Measurements from ENCODE around the gene KCNN1. TPM values are rescaled to one million over a fixed set of nuclear protein-coding genes. Genes with fewer than 3 reads are reported as not detected.
A peak's percentile ranks its signal among the peaks of the same experiment; 100 is the strongest.

Gene KCNN1
- total RNA-seq, 1 donor from 2014 or later = 1.8 TPM

GRCh38 chr19:18009412-18010066 is 42.6 kb downstream of the KCNN1 start:
- Histone ChIP-seq H3K9ac (no peak overlapping the region), H3K4me2 (no peak overlapping the region), H3K27me3 (peaks cover 8% of the 10 kb centered on the region), H2AFZ (replicated peaks) (no peak overlapping the region), H3K36me3 (no peaks in the 10 kb centered on the region), H3K9me3 (ENCODE audit: low read depth) (no peaks in the 10 kb centered on the region), H4K20me1 (ENCODE audit: low read depth) (no peaks in the 10 kb centered on the region), H3K4me3 (no peak overlapping the region), H3F3A (ENCODE audit: low read depth) (peaks cover 21% of the 10 kb centered on the region), H3K27ac (no peak overlapping the region), H3K79me2 (ENCODE audit: low read depth) (no peaks in the 10 kb centered on the region), H3K4me1 (peaks cover 12% of the 10 kb centered on the region)
- Mint-ChIP-seq H3K4me3 (no peak overlapping the region), H3K36me3 (no peaks in the 10 kb centered on the region), H3K4me1 (peaks cover 29% of the 10 kb centered on the region), H3K27ac (no peak overlapping the region), H3K9me3 (peaks cover 2% of the 10 kb centered on the region), H3K27me3 (ENCODE audit: insufficient read depth, low read depth) (peaks cover 19% of the 10 kb centered on the region)
- TF ChIP-seq EZH2phosphoT487 (IDR thresholded peaks at IDR 0.05) = no peak
- TF ChIP-seq, protein P1, sequence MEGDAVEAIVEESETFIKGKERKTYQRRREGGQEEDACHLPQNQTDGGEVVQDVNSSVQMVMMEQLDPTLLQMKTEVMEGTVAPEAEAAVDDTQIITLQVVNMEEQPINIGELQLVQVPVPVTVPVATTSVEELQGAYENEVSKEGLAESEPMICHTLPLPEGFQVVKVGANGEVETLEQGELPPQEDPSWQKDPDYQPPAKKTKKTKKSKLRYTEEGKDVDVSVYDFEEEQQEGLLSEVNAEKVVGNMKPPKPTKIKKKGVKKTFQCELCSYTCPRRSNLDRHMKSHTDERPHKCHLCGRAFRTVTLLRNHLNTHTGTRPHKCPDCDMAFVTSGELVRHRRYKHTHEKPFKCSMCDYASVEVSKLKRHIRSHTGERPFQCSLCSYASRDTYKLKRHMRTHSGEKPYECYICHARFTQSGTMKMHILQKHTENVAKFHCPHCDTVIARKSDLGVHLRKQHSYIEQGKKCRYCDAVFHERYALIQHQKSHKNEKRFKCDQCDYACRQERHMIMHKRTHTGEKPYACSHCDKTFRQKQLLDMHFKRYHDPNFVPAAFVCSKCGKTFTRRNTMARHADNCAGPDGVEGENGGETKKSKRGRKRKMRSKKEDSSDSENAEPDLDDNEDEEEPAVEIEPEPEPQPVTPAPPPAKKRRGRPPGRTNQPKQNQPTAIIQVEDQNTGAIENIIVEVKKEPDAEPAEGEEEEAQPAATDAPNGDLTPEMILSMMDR (IDR thresholded peaks at IDR 0.05) = no peak
- no peak for TF ChIP-seq EZH2 (IDR thresholded peaks at IDR 0.05)
- no peak for DNase-seq (ENCODE audit: low spot score)

GRCh38 chr19:18010149-18010548 is 43.2 kb downstream of the KCNN1 start:
- peaks cover 21% of the 10 kb centered on the region for H3F3A ChIP-seq (ENCODE audit: low read depth)
- H3K9ac ChIP-seq = no peak overlapping the region
- H3K27ac ChIP-seq = no peak overlapping the region
- no peaks in the 10 kb centered on the region for H3K36me3 ChIP-seq
- peaks cover 34% of the 10 kb centered on the region for H3K4me1 Mint-ChIP-seq
- no peaks in the 10 kb centered on the region for H3K36me3 Mint-ChIP-seq
- H4K20me1 ChIP-seq (ENCODE audit: low read depth) = no peaks in the 10 kb centered on the region
- H3K4me1 ChIP-seq = peaks cover 12% of the 10 kb centered on the region
- no peak for DNase-seq (ENCODE audit: low spot score)
- peaks cover 2% of the 10 kb centered on the region for H3K9me3 Mint-ChIP-seq
- H3K4me2 ChIP-seq = no peak overlapping the region
- no peak overlapping the region for H2AFZ ChIP-seq (replicated peaks)
- no peak overlapping the region for H3K27ac Mint-ChIP-seq
- no peaks in the 10 kb centered on the region for H3K9me3 ChIP-seq (ENCODE audit: low read depth)
- no peak overlapping the region for H3K4me3 Mint-ChIP-seq
- peaks cover 8% of the 10 kb centered on the region for H3K27me3 ChIP-seq
- TF ChIP-seq, protein P1 (IDR thresholded peaks at IDR 0.05) = no peak
- TF ChIP-seq EZH2 (IDR thresholded peaks at IDR 0.05) = no peak
- TF ChIP-seq EZH2phosphoT487 (IDR thresholded peaks at IDR 0.05) = no peak
- H3K79me2 ChIP-seq (ENCODE audit: low read depth) = no peaks in the 10 kb centered on the region
- peaks cover 21% of the 10 kb centered on the region for H3K27me3 Mint-ChIP-seq (ENCODE audit: insufficient read depth, low read depth)
- no peak overlapping the region for H3K4me3 ChIP-seq

- Mint-ChIP-seq H3K4me1 (peaks cover 37% of the 10 kb centered on the region), H3K9me3 (no peaks in the 10 kb centered on the region), H3K27me3 (ENCODE audit: insufficient read depth, low read depth) (peaks cover 12% of the 10 kb centered on the region), H3K36me3 (no peaks in the 10 kb centered on the region), H3K27ac (peak overlapping the region; percentile 35), H3K4me3 (peak overlapping the region; percentile 42)
- Histone ChIP-seq H3K9ac (no peak overlapping the region), H4K20me1 (ENCODE audit: low read depth) (no peaks in the 10 kb centered on the region), H3K27me3 (no peaks in the 10 kb centered on the region), H3K4me2 (no peak overlapping the region), H3K4me3 (no peak overlapping the region), H3K27ac (no peak overlapping the region), H3F3A (ENCODE audit: low read depth) (peaks cover 14% of the 10 kb centered on the region), H3K9me3 (ENCODE audit: low read depth) (no peaks in the 10 kb centered on the region), H2AFZ (replicated peaks) (no peak overlapping the region), H3K79me2 (ENCODE audit: low read depth) (no peaks in the 10 kb centered on the region), H3K4me1 (peaks cover 12% of the 10 kb centered on the region), H3K36me3 (no peaks in the 10 kb centered on the region)
- TF ChIP-seq EZH2 (IDR thresholded peaks at IDR 0.05) (no peak), EZH2phosphoT487 (IDR thresholded peaks at IDR 0.05) (no peak)
- TF ChIP-seq, protein P1 (IDR thresholded peaks at IDR 0.05) = no peak
- DNase-seq (ENCODE audit: low spot score) = peak; percentile 39
Observed at GRCh38 chr19:18013210-18014111, 46.6 kb downstream of the KCNN1 start.
